Astrocyte (in vitro differentiated cells and primary cell): ENCODE measurements around the gene LRRC4C.

ENCODE experiments used
- EZH2 ChIP-seq: IDR thresholded peaks from 2 replicates; pipeline ENCODE4 v1.6.1; 2012; ENCODE audit warnings: mild to moderate bottlenecking, low read length, inconsistent platforms; ENCODE audit not compliant: insufficient read depth
- TF ChIP-seq, protein P1 (sequence below): IDR thresholded peaks from 2 replicates; pipeline ENCODE4 v1.5.1; 2011; ENCODE audit warnings: low read depth, mild to moderate bottlenecking, inconsistent platforms, low read length, moderate library complexity; ENCODE audit not compliant: insufficient read depth

DNA sequence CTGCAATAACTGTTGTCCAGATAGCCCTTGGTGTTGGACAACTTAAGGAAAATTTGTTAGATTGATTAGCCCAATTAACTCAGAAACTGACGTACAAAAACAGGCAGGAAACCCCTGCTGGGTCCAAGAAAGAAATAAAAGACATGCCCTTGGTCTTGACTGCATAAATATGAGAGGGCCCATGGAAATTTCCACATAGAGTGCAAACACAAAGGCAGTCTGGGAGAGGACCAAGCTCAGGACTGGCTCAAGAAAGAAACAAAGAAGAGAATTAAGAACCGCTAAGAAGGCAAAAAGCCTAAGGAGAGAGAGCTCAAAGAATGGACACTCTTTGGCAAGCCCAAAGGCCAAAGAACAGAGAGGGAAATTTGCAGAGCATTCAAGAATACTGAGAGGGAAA is 1243.9 kb downstream of the LRRC4C start:
- TF ChIP-seq, protein P1, sequence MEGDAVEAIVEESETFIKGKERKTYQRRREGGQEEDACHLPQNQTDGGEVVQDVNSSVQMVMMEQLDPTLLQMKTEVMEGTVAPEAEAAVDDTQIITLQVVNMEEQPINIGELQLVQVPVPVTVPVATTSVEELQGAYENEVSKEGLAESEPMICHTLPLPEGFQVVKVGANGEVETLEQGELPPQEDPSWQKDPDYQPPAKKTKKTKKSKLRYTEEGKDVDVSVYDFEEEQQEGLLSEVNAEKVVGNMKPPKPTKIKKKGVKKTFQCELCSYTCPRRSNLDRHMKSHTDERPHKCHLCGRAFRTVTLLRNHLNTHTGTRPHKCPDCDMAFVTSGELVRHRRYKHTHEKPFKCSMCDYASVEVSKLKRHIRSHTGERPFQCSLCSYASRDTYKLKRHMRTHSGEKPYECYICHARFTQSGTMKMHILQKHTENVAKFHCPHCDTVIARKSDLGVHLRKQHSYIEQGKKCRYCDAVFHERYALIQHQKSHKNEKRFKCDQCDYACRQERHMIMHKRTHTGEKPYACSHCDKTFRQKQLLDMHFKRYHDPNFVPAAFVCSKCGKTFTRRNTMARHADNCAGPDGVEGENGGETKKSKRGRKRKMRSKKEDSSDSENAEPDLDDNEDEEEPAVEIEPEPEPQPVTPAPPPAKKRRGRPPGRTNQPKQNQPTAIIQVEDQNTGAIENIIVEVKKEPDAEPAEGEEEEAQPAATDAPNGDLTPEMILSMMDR, result no peak
- TF ChIP-seq EZH2, result no peak
